ENCODE measurements around the gene AKAP11. TPM values are rescaled to one million over a fixed set of nuclear protein-coding genes. Genes with fewer than 3 reads are reported as not detected.

AKAP11 gene
- total and polyA plus RNA-seq, 2 of the 8 experiments (the other 6 are each of a cell fraction or from before 2014, with no cell fraction given) = 4.5 to 21.9 TPM

GRCh38 chr13:42279986-42280385 is 8.0 kb downstream of the AKAP11 start (continued):
- TF ChIP-seq TAF7 (optimal IDR thresholded peaks at IDR 0.05; ENCODE audit: borderline replicate concordance, low read depth, low read length) (no peak), CBX5 (IDR thresholded peaks at IDR 0.05; ENCODE audit: low read depth, low read length) (no peak), PHF8 (conservative IDR thresholded peaks at IDR 0.05; ENCODE audit: low read depth, low read length) (no peak), POLR2A (IDR thresholded peaks at IDR 0.05; ENCODE audit: control extremely low read depth in 1 of 2, low read depth in 2 of 2, low read length in 2 of 2) (no peak), ZNF274 (IDR thresholded peaks at IDR 0.05; ENCODE audit: borderline replicate concordance, extremely low read depth, low read length) (no peak), KDM1A (IDR thresholded peaks at IDR 0.05; ENCODE audit: borderline replicate concordance, low read length) (no peak), YY1 (IDR thresholded peaks at IDR 0.05; ENCODE audit: low read depth, low read length) (no peak), SRF (IDR thresholded peaks at IDR 0.05; ENCODE audit: low read depth, low read length) (no peak)
